MM.1S (cell line): ENCODE data around the gene PMIS2.

ENCODE experiments used
- EZH2 ChIP-seq: fragments of 300-600 bp; sonication (generic); optimal IDR thresholded peaks from 2 replicates; pipeline ENCODE3; 2017; ENCODE audit warnings: low read depth, mild to moderate bottlenecking, antibody characterized with exemption, low read length, mixed read lengths
- TF ChIP-seq, protein P1 (sequence below): fragments of 300-600 bp; sonication (generic); IDR thresholded peaks from 2 replicates; pipeline ENCODE4 v1.5.1; 2016; ENCODE audit warnings: antibody characterized with exemption, low read length, mixed read lengths

DNA sequence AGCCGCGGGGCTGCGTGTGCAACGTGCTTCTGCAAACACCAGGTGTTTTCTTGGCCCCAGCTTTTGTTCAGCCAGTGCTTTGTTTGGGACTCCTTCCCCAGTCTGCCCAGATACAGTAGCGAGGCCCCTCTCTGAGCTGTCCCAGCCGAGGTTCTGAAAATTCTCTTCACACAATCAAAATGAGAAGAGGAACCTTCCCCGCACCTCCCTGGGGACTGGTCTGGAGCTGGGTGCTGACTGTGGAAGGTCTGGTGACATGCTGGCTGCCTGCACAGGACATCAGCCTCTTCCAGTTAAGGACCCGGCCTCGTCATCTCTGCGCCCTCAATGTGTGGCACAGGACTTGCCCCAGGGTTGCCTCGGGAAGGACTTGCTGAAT lies 26.7 kb upstream of the PMIS2 start:
- TF ChIP-seq, protein P1, sequence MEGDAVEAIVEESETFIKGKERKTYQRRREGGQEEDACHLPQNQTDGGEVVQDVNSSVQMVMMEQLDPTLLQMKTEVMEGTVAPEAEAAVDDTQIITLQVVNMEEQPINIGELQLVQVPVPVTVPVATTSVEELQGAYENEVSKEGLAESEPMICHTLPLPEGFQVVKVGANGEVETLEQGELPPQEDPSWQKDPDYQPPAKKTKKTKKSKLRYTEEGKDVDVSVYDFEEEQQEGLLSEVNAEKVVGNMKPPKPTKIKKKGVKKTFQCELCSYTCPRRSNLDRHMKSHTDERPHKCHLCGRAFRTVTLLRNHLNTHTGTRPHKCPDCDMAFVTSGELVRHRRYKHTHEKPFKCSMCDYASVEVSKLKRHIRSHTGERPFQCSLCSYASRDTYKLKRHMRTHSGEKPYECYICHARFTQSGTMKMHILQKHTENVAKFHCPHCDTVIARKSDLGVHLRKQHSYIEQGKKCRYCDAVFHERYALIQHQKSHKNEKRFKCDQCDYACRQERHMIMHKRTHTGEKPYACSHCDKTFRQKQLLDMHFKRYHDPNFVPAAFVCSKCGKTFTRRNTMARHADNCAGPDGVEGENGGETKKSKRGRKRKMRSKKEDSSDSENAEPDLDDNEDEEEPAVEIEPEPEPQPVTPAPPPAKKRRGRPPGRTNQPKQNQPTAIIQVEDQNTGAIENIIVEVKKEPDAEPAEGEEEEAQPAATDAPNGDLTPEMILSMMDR, result no peak
- no peak for TF ChIP-seq EZH2
